PC-3 (cell line): ENCODE data around the gene BASP1. TPM values are rescaled to one million over a fixed set of nuclear protein-coding genes. Genes with fewer than 3 reads are reported as not detected.

Experiments
- ATAC-seq: fragments of 200-7000 bp; cut with Tn5 transposase; 2 replicates; pipeline ENCODE4 v1.9.1; 2020; ENCODE audit warnings: mild to moderate bottlenecking, moderate library complexity
- BruUV-seq: library from RNA; stranded (reverse); fragments of 400-500 nt; replicated peaks from 2 replicates; lab custom pipeline; 2021; lab: Mats Ljungman, UMichigan
- CTCF ChIA-PET: fragments of 300-600 bp; sonication (Branson Sonifier 250); formaldehyde crosslinking; loops from one replicate; lab custom pipeline; 2022; ENCODE audit warnings: antibody characterized with exemption; lab: Charles Lee
- POLR2A ChIA-PET: fragments of 300-600 bp; sonication (Branson Sonifier 250); formaldehyde crosslinking; loops from one replicate; lab custom pipeline; 2022; ENCODE audit warnings: antibody characterized with exemption; ENCODE audit not compliant: unreplicated experiment; lab: Charles Lee
- DNase-seq: peaks from one replicate; pipeline ENCODE4 v3.0.0-alpha.2; 2015
- H2AFZ ChIP-seq: fragments of 300-600 bp; sonication (generic); 2 replicates; pipeline ENCODE4 v1.6.0; 2016; ENCODE audit warnings: antibody characterized with exemption, low read length
- H3F3A ChIP-seq: fragments of 300-600 bp; sonication (generic); one replicate; pipeline ENCODE4 v1.6.0; 2017; ENCODE audit warnings: antibody characterized with exemption, low read length, control low read depth, mild to moderate bottlenecking; ENCODE audit not compliant: unreplicated experiment
- H3K27ac ChIP-seq: fragments of 300-600 bp; sonication (generic); 2 replicates; pipeline ENCODE4 v1.5.1; 2016; ENCODE audit warnings: mild to moderate bottlenecking, low read length
- H3K27me3 ChIP-seq: fragments of 300-600 bp; sonication (generic); 2 replicates; pipeline ENCODE4 v1.6.1; 2016; ENCODE audit warnings: low read length, mixed read lengths
- H3K36me3 ChIP-seq: fragments of 300-600 bp; sonication (generic); 2 replicates; pipeline ENCODE4 v1.6.1; 2016; ENCODE audit warnings: low read depth, mixed run types, low read length, mixed read lengths
- H3K4me1 ChIP-seq: fragments of 300-600 bp; sonication (generic); 2 replicates; pipeline ENCODE4 v1.5.1; 2016; ENCODE audit warnings: low read length; ENCODE audit not compliant: insufficient read depth
- H3K4me2 ChIP-seq: fragments of 300-600 bp; sonication (generic); 2 replicates; pipeline ENCODE4 v1.6.0; 2016; ENCODE audit warnings: low read length
- H3K4me3 ChIP-seq: fragments of 300-600 bp; sonication (generic); 2 replicates; pipeline ENCODE4 v1.5.1; 2016; ENCODE audit warnings: mild to moderate bottlenecking, low read length, mixed read lengths
- H3K79me2 ChIP-seq: fragments of 300-600 bp; sonication (generic); 2 replicates; pipeline ENCODE4 v1.6.1; 2017; ENCODE audit warnings: low read length, mixed read lengths
- H3K9ac ChIP-seq: fragments of 300-600 bp; sonication (generic); 2 replicates; pipeline ENCODE4 v1.6.0; 2016; ENCODE audit warnings: mild to moderate bottlenecking, low read length
- H3K9me2 ChIP-seq: fragments of 300-600 bp; sonication (generic); replicated peaks from 2 replicates; pipeline ENCODE4 v1.6.1; 2016; ENCODE audit warnings: mixed run types, low read length, mixed read lengths
- H3K9me3 ChIP-seq: fragments of 300-600 bp; sonication (generic); 2 replicates; pipeline ENCODE4 v1.6.1; 2016; ENCODE audit warnings: low read length, mixed read lengths
- H4K20me1 ChIP-seq: fragments of 300-600 bp; sonication (generic); 2 replicates; pipeline ENCODE4 v1.6.1; 2016; ENCODE audit warnings: low read length, mixed read lengths
- CTCF ChIP-seq: fragments of 300-600 bp; sonication (generic); conservative IDR thresholded peaks from 2 replicates; pipeline ENCODE4 v1.5.1; 2017; ENCODE audit warnings: antibody characterized with exemption, low read depth, mild to moderate bottlenecking, low read length
- EZH2 ChIP-seq: fragments of 300-600 bp; sonication (generic); IDR thresholded peaks from one replicate; pipeline ENCODE4 v1.6.1; 2017; ENCODE audit warnings: antibody characterized with exemption, mild to moderate bottlenecking, low read length; ENCODE audit not compliant: unreplicated experiment
- EZH2phosphoT487 ChIP-seq: fragments of 300-600 bp; sonication (generic); IDR thresholded peaks from 2 replicates; pipeline ENCODE4 v1.6.1; 2018; ENCODE audit warnings: mild to moderate bottlenecking, antibody characterized with exemption, low read length, borderline replicate concordance
- intact Hi-C: fragments of 100-400 bp; cut with micrococcal nuclease; formaldehyde crosslinking; loops from 2 replicates; pipeline ENCODE4 v1.9.0; 2023
- total RNA-seq: library from RNA; depleted of rRNA; stranded (reverse); fragments of >200 nt; gene quantifications from 2 replicates; pipeline ENCODE4 v1.2.3, GENCODE V29; 2014

BASP1 gene
- total RNA-seq, 1 experiment from 2014 or later = 169 TPM

DNA sequence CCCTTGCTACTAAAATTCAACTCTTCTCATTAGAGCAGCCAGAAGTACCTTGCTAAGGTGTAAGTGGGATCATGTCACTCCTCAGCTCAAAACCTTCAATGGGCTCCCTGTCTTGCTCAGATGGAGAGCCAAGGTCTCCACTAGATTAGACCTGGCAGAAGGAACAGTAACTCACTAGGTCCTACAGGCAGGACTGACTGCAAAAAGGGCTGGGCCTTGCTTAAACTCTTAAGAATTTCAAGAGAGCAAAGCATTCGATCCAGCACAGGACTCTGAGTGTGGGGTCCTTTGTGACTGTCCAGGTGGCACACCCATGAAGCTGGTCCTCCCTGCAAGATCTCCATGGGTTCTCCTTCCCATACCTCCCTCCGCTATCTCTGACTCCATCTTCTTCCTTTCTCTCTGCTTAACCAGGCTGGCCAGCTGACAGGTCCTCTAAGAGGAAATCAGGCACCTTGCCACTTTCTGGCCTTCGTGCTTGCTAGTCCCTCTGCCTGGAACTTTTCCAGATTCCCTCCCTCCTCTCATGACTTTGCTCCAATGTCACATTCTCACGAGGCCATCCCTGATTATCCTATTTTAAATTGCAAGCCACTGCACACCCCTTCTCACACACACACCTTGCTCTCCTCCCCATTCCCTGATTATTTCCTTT is 70.2 kb downstream of the BASP1 start:
- intact Hi-C loops = no loop called here
- H2AFZ ChIP-seq = no peak overlapping the region
- no peaks in the 10 kb centered on the region for H3K9me3 ChIP-seq
- CTCF ChIA-PET = no interaction called here
- no peaks in the 10 kb centered on the region for H3K27me3 ChIP-seq
- DNase-seq = no peak
- H3K36me3 ChIP-seq = peaks cover 9% of the 10 kb centered on the region; the same call in 1 of the 2 replicates
- POLR2A ChIA-PET = no interaction called here
- ATAC-seq = no peak
- H3K9me2 ChIP-seq = no peaks in the 10 kb centered on the region
- no peak overlapping the region for H3K9ac ChIP-seq
- no peaks in the 10 kb centered on the region for H4K20me1 ChIP-seq
- no peaks in the 10 kb centered on the region for H3K79me2 ChIP-seq
- no peaks in the 10 kb centered on the region for H3K4me1 ChIP-seq
- H3K4me3 ChIP-seq = no peak overlapping the region
- no peak for TF ChIP-seq EZH2phosphoT487
- no peak for TF ChIP-seq EZH2
- TF ChIP-seq CTCF = no peak
- no peak overlapping the region for H3K27ac ChIP-seq
- no peak overlapping the region for H3K4me2 ChIP-seq
- BruUV-seq = no TSS peak
- H3F3A ChIP-seq = no peaks in the 10 kb centered on the region

GRCh38 chr5:17288570-17288969 is 71.1 kb downstream of the BASP1 start:
- no peak for ATAC-seq
- no peak overlapping the region for H3K4me2 ChIP-seq
- no peaks in the 10 kb centered on the region for H4K20me1 ChIP-seq
- H3K9me2 ChIP-seq = no peaks in the 10 kb centered on the region
- peaks cover 9% of the 10 kb centered on the region; the same call in 1 of the 2 replicates for H3K36me3 ChIP-seq
- H3K79me2 ChIP-seq = no peaks in the 10 kb centered on the region
- ChIA-PET CTCF (no interaction called here), POLR2A (no interaction called here)
- H3K9ac ChIP-seq = no peak overlapping the region
- DNase-seq = no peak
- TF ChIP-seq CTCF (no peak), EZH2phosphoT487 (no peak), EZH2 (no peak)
- H3F3A ChIP-seq = no peaks in the 10 kb centered on the region
- H3K4me3 ChIP-seq = no peak overlapping the region
- H3K27ac ChIP-seq = no peak overlapping the region
- intact Hi-C loops = no loop called here
- H2AFZ ChIP-seq = no peak overlapping the region
- no peaks in the 10 kb centered on the region for H3K9me3 ChIP-seq
- BruUV-seq = no TSS peak
- no peaks in the 10 kb centered on the region for H3K27me3 ChIP-seq
- no peaks in the 10 kb centered on the region for H3K4me1 ChIP-seq
